ENCODE results near the gene SND1. TPM values are rescaled to one million over a fixed set of nuclear protein-coding genes. Genes with fewer than 3 reads are reported as not detected.

The SND1 gene
- polyA plus RNA-seq, 3 donors: 46.5 to 97.3 (median 79.8) TPM

GRCh38 chr7:127930341-127931328 lies 278.6 kb downstream of the SND1 start:
- peaks cover 14% of the 10 kb centered on the region for H3K4me1 Mint-ChIP-seq
- no peak overlapping the region for H3K4me3 Mint-ChIP-seq

GRCh38 chr7:127932076-127932475 lies 280.1 kb downstream of the SND1 start:
- H4K20me1 ChIP-seq (ENCODE audit: insufficient read depth, low read length): peaks cover 17% of the 10 kb centered on the region
- H3K27ac ChIP-seq (ENCODE audit: low read depth in 1 of 2, low read length in 2 of 2): no peak overlapping the region
- Mint-ChIP-seq H3K4me1 (peaks cover 8% of the 10 kb centered on the region), H3K4me3 (no peak overlapping the region), H3K27ac (no peak overlapping the region), H3K9me3 (peaks cover 0 to 5% (median 0%) of the 10 kb centered on the region in 7 donors), H3K27me3 (ENCODE audit: low read depth in 3 of 3) (no peaks in the 10 kb centered on the region), H3K36me3 (peaks cover 47 to 63% of the 10 kb centered on the region in 2 donors)
- no peak overlapping the region for H3K4me3 ChIP-seq (replicated peaks in 1 of 3; ENCODE audit: low read depth in 2 of 3, low read length in 3 of 3)
- H3K4me2 ChIP-seq (replicated peaks; ENCODE audit: extremely low read depth, low read length, poor library complexity, severe bottlenecking): no peak overlapping the region
- no peak overlapping the region for H3K9ac ChIP-seq (ENCODE audit: insufficient read depth, low read length, poor library complexity, severe bottlenecking)
- H3K79me2 ChIP-seq (ENCODE audit: insufficient read depth, low read length): peaks cover 6% of the 10 kb centered on the region
- H3K4me1 ChIP-seq (ENCODE audit: control insufficient read depth in 1 of 2, insufficient read depth in 2 of 2, low read length in 2 of 2): no peaks in the 10 kb centered on the region
- no peaks in the 10 kb centered on the region for H3K9me3 ChIP-seq (replicated peaks in 1 of 2; ENCODE audit: control insufficient read depth in 1 of 2, insufficient read depth in 1 of 2, low read length in 2 of 2)
- H3K36me3 ChIP-seq (replicated peaks in 1 of 2; ENCODE audit: control insufficient read depth in 1 of 2, insufficient read depth in 2 of 2, low read length in 2 of 2): peaks cover 28 to 67% of the 10 kb centered on the region in 2 donors
- no peak for TF ChIP-seq CTCF (IDR thresholded peaks at IDR 0.05)
- intact Hi-C loops (cut with micrococcal nuclease): no loop called here
- no CpG with 5 or more reads among the region's 1 CpG for WGBS (ENCODE audit: insufficient coverage)
- no peak overlapping the region for H2AFZ ChIP-seq (ENCODE audit: insufficient read depth, low read depth, low read length, poor library complexity, severe bottlenecking)
- no peaks in the 10 kb centered on the region for H3K27me3 ChIP-seq (ENCODE audit: control insufficient read depth in 2 of 2, insufficient read depth in 2 of 2, low read length in 2 of 2)
- DNase-seq: no peak

More at GRCh38 chr7:127930341-127931328, 278.6 kb downstream of the SND1 start:
- Histone ChIP-seq H3K9me3 (replicated peaks in 1 of 2; ENCODE audit: control insufficient read depth in 1 of 2, insufficient read depth in 1 of 2, low read length in 2 of 2) (no peaks in the 10 kb centered on the region), H3K4me1 (ENCODE audit: control insufficient read depth in 1 of 2, insufficient read depth in 2 of 2, low read length in 2 of 2) (no peaks in the 10 kb centered on the region), H4K20me1 (ENCODE audit: insufficient read depth, low read length) (peaks cover 17% of the 10 kb centered on the region), H3K79me2 (ENCODE audit: insufficient read depth, low read length) (peaks cover 6% of the 10 kb centered on the region), H3K27me3 (ENCODE audit: control insufficient read depth in 2 of 2, insufficient read depth in 2 of 2, low read length in 2 of 2) (no peaks in the 10 kb centered on the region), H3K27ac (ENCODE audit: low read depth in 1 of 2, low read length in 2 of 2) (no peak overlapping the region), H2AFZ (ENCODE audit: insufficient read depth, low read depth, low read length, poor library complexity, severe bottlenecking) (no peak overlapping the region), H3K4me2 (replicated peaks; ENCODE audit: extremely low read depth, low read length, poor library complexity, severe bottlenecking) (no peak overlapping the region), H3K4me3 (replicated peaks in 1 of 3; ENCODE audit: low read depth in 2 of 3, low read length in 3 of 3) (no peak overlapping the region), H3K36me3 (replicated peaks in 1 of 2; ENCODE audit: control insufficient read depth in 1 of 2, insufficient read depth in 2 of 2, low read length in 2 of 2) (peaks cover 28 to 60% of the 10 kb centered on the region in 2 donors), H3K9ac (ENCODE audit: insufficient read depth, low read length, poor library complexity, severe bottlenecking) (no peak overlapping the region)
- no CpG with 5 or more reads among the region's 3 CpGs for WGBS (ENCODE audit: insufficient coverage)
- H3K9me3 Mint-ChIP-seq: peaks cover 0 to 5% (median 0%) of the 10 kb centered on the region in 7 donors
- peaks cover 41 to 60% of the 10 kb centered on the region in 2 donors for H3K36me3 Mint-ChIP-seq
- H3K27me3 Mint-ChIP-seq (ENCODE audit: low read depth in 3 of 3): no peaks in the 10 kb centered on the region
- DNase-seq: no peak
- H3K27ac Mint-ChIP-seq: peak overlapping the region in 2 of 7 donors; percentile 43 to 60
- TF ChIP-seq CTCF (IDR thresholded peaks at IDR 0.05): no peak
- intact Hi-C loops (cut with micrococcal nuclease): no loop called here

Data from CD14-positive monocyte (primary cell).